22Rv1 (cell line): ENCODE data around the gene NINJ2.

ENCODE experiments used
- H3K27ac ChIP-seq: fragments of 450-650 bp; 2 replicates; pipeline ENCODE4 v1.5.1; 2017
- ZFX ChIP-seq: fragments of 450-650 bp; IDR thresholded peaks from 2 replicates; pipeline ENCODE4 v1.6.1; 2017; ENCODE audit warnings: antibody characterized with exemption, borderline replicate concordance
- TF ChIP-seq, protein P1 (sequence below): fragments of 450-650 bp; IDR thresholded peaks from 2 replicates; pipeline ENCODE4 v1.5.1; 2017; ENCODE audit warnings: mild to moderate bottlenecking

Gene NINJ2

DNA sequence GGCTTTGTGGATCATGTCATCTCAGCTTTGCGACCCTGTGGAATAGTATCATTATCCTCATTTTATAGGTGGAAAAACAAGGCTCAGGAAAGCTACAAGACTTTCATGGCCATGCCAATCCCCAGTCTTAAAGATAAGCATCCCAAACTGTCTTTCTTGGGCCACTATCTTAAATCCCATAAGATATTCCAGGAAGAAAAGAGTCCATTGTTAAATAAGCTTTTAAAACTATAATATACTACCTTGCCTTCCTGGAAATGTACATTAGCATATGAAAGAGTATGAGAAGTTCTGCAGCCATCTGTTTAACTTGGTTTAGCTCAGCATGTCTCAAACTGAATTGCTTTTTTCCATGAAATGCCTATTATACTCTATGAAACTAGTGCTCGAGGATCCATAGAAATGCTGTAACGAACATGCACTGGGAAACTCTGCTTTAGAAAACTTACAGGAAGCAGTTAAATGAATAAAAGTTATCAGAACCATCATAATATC is 126.4 kb downstream of the NINJ2 start:
- peak overlapping the region; percentile 59 for H3K27ac ChIP-seq
- no peak for TF ChIP-seq ZFX
- TF ChIP-seq, protein P1, sequence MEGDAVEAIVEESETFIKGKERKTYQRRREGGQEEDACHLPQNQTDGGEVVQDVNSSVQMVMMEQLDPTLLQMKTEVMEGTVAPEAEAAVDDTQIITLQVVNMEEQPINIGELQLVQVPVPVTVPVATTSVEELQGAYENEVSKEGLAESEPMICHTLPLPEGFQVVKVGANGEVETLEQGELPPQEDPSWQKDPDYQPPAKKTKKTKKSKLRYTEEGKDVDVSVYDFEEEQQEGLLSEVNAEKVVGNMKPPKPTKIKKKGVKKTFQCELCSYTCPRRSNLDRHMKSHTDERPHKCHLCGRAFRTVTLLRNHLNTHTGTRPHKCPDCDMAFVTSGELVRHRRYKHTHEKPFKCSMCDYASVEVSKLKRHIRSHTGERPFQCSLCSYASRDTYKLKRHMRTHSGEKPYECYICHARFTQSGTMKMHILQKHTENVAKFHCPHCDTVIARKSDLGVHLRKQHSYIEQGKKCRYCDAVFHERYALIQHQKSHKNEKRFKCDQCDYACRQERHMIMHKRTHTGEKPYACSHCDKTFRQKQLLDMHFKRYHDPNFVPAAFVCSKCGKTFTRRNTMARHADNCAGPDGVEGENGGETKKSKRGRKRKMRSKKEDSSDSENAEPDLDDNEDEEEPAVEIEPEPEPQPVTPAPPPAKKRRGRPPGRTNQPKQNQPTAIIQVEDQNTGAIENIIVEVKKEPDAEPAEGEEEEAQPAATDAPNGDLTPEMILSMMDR = no peak

DNA sequence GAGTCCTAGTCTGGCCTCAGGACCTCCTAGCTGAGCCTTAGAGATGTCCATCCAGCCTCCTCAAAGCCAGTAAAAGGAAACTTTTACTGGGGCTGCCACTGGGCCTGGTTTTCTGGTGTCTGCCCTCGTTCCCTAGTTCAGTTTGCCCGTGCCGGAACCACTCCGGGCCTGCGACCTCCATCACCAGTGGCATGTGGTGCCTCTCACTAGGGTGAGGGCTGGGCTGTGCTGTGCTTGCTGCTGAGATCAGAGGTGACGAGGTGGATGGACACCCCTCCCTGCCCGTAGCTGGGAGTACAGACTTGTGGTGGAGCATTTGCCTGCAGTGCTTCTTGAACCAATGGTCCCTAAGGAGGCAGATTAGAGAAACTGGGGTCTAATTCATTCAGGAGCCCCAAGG is 127.8 kb downstream of the NINJ2 start:
- no peak overlapping the region for H3K27ac ChIP-seq
- TF ChIP-seq, protein P1 = no peak
- no peak for TF ChIP-seq ZFX

DNA sequence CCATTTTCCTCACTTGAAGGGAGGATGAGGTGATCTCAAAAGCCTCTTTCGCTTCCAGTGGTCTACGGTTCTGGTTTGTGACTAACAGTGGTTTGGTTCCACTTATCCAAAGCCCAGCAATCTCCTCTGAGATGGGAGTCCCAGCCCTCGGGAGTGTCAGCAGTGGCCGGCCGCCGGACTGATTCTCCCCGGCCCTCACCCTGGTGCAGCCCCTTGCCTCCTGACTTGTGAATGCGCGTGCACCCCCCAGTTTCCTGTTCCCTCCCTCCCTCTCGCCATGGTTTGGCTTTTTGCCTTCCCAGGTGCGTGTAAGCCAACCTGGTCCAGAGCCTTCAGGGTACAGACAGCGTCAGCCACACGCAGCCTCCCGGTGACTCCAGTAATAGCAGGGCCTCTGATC is 129.0 kb downstream of the NINJ2 start:
- no peak for TF ChIP-seq ZFX
- TF ChIP-seq, protein P1 = no peak
- H3K27ac ChIP-seq = no peak overlapping the region

DNA sequence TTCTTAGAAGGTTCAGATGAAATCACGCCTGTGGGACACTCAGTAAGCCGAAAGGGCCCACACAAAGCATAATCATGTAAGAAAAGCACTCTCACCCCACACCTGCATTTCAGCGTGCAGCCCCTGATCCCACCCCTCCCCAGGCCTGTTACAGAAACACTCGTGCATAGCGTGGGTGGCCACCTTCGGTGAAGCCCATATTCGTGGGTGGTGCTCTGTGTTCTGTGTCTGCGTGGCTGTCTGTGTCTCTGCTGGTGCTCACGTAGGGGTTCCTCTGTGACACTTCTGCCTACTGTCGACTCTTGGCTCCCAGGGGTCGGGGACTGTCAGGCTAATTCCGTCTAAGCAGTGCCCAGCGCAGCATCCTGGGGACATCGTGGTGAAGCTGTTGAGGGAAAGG is 129.5 kb downstream of the NINJ2 start:
- TF ChIP-seq, protein P1 = no peak
- TF ChIP-seq ZFX = no peak
- no peak overlapping the region for H3K27ac ChIP-seq

DNA sequence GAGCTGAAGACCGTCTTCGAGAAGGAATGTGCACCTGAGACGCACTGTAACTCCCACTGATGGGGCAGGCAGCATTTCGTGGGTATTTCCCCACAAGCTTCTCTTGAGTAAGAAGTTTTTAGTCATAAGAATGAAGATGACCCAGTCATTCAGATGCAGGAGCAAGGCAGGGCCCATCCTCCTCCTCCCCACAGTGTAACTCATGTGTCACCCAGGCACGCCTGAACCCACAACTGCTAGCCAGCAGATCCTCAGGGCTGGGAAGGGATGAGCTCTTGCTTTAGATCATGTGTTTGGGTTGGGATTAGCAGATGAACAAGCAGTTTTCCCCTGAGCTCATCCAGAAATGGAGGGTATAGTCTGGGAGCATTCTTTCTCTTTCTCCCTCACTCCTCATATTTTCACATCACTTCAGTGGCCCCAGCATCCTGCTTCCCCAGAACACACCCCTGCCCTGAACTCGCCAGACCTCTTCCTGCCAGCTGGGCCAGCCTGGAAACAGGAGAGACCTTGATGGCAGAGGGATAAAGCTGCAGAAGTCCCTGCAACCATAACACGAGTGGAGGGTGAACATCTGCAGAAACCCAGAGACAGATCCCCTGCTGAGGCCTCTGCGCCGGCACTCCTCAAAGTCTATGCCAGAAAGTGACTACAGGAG is 130.2 kb downstream of the NINJ2 start:
- no peak overlapping the region for H3K27ac ChIP-seq
- no peak for TF ChIP-seq ZFX

DNA sequence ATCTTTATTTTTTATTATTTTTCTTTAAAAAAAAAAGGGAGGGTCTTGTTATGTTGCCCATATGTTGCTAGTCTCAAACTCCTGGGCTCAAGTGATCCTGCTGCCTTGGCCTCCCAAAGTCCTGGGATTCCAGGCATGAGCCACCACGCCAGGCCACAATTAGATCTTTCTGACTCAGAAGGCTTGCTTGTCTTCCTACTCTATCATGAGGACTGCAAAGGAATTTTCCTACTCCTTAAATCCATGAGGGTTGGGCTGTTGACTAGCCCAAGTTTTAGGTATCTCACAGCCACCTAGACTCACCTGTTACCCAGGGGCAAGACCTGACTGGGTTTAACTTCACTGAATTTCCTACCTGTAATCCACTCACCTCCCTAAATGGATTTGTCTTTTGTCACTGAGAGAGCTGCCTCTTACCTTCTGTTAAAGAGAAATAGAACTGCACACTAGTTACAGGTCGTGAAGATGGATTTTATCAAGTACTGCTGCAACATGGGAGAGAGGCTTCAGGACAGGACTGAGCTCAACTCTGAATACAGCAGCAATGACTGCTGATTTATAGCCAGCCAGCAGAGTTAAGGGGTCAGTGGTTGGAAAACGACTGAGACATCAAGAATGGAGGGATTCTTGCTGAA is 131.2 kb downstream of the NINJ2 start:
- H3K27ac ChIP-seq = no peak overlapping the region
- TF ChIP-seq, protein P1 = no peak
- no peak for TF ChIP-seq ZFX

DNA sequence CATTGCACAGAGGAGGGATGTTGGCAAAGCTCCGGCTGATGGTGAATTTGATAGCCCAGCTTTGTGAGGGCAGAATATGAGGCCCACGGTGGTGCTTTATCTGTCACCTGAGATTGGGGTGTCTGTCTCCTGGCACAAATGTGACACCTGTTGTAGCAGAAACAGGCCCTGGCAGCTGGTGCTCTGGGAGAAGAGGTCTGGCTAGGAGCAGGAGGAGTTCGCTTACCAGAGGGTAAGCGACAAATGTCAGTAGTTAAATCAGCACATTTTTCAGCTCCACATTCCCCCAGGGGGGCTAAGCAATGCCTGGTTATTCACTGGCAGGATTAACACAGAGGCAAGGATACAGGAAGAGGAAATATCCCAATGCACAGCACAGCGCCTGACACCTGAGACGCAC is 132.4 kb downstream of the NINJ2 start:
- no peak for TF ChIP-seq ZFX
- TF ChIP-seq, protein P1 = no peak
- no peak overlapping the region for H3K27ac ChIP-seq
